HT1080 (cell line): ENCODE data around the gene ITGAL. TPM values are rescaled to one million over a fixed set of nuclear protein-coding genes. Genes with fewer than 3 reads are reported as not detected.
"Not testable (repeated sequence)": the region's sequence is repeated elsewhere in the genome, so short reads cannot be mapped to it uniquely, and the experiment has no call there.

ENCODE experiments used
- DNase-seq: peaks from one replicate; pipeline ENCODE4 v3.0.0-alpha.2; 2015; ENCODE audit warnings: low read depth
- total RNA-seq: library from RNA; depleted of rRNA; stranded (reverse); fragments of >200 nt; shearing (Covaris generic); gene quantifications from 2 replicates; pipeline ENCODE4 v1.2.3, GENCODE V29; 2014

The ITGAL gene
- total RNA-seq, 1 experiment from 2014 or later: not detected

- DNase-seq: no peak
Observed at GRCh38 chr16:30457743-30458560, 14.6 kb upstream of the ITGAL start.

- no peak for DNase-seq
Observed at GRCh38 chr16:30458561-30459394, 13.8 kb upstream of the ITGAL start.

GRCh38 chr16:30459456-30459855 lies 13.1 kb upstream of the ITGAL start:
- no peak for DNase-seq

- DNase-seq: not testable (repeated sequence)
Observed at GRCh38 chr16:30461426-30461825, 11.1 kb upstream of the ITGAL start.

- DNase-seq: no peak
Observed at GRCh38 chr16:30464078-30464477, 8.5 kb upstream of the ITGAL start.

- no peak for DNase-seq
Observed at GRCh38 chr16:30470170-30470512, 2.4 kb upstream of the ITGAL start.

- no peak for DNase-seq
Observed at GRCh38 chr16:30470632-30470995, 1.9 kb upstream of the ITGAL start.

GRCh38 chr16:30473231-30474073 lies 910 bp downstream of the ITGAL start:
- no peak for DNase-seq

- DNase-seq: no peak
Observed at GRCh38 chr16:30474074-30474452, 1.5 kb downstream of the ITGAL start.

GRCh38 chr16:30474684-30475083 lies 2.1 kb downstream of the ITGAL start:
- no peak for DNase-seq

- no peak for DNase-seq
Observed at GRCh38 chr16:30476991-30477390, 4.4 kb downstream of the ITGAL start.

GRCh38 chr16:30477773-30478172 lies 5.2 kb downstream of the ITGAL start:
- not testable (repeated sequence) for DNase-seq

GRCh38 chr16:30478766-30479478 lies 6.4 kb downstream of the ITGAL start:
- no peak for DNase-seq

- DNase-seq: no peak
Observed at GRCh38 chr16:30481381-30481780, 8.8 kb downstream of the ITGAL start.

GRCh38 chr16:30482366-30482765 lies 9.8 kb downstream of the ITGAL start:
- no peak for DNase-seq

GRCh38 chr16:30484887-30485286 lies 12.3 kb downstream of the ITGAL start:
- DNase-seq: no peak

GRCh38 chr16:30485818-30486436 lies 13.4 kb downstream of the ITGAL start:
- peak; percentile 60 for DNase-seq

- no peak for DNase-seq
Observed at GRCh38 chr16:30488764-30489605, 16.4 kb downstream of the ITGAL start.

GRCh38 chr16:30490210-30490609 lies 17.7 kb downstream of the ITGAL start:
- no peak for DNase-seq

- DNase-seq: no peak
Observed at GRCh38 chr16:30491229-30491628, 18.7 kb downstream of the ITGAL start.
